HepG2 (cell line): ENCODE measurements around the gene CEP20. TPM values are rescaled to one million over a fixed set of nuclear protein-coding genes. Genes with fewer than 3 reads are reported as not detected.

Source experiments
- ATF3 ChIP-seq: sonication (generic); formaldehyde crosslinking; IDR thresholded peaks from 2 replicates; pipeline ENCODE4 v1.4.0; 2020; ENCODE audit warnings: missing genetic modification reagents
- BRCA1 ChIP-seq: sonication (generic); formaldehyde crosslinking; IDR thresholded peaks from 2 replicates; pipeline ENCODE4 v1.4.0; 2020; ENCODE audit warnings: missing genetic modification reagents
- BRD4 ChIP-seq: sonication (generic); formaldehyde crosslinking; IDR thresholded peaks from 2 replicates; pipeline ENCODE4 v1.4.0; 2020; ENCODE audit warnings: missing genetic modification reagents
- CC2D1A ChIP-seq: sonication (generic); formaldehyde crosslinking; IDR thresholded peaks from 2 replicates; pipeline ENCODE4 v1.8.1; 2023; ENCODE audit warnings: mild to moderate bottlenecking, missing genetic modification reagents
- EZH2 ChIP-seq: conservative IDR thresholded peaks from 2 replicates; pipeline ENCODE4 v1.6.1; 2012; ENCODE audit warnings: mild to moderate bottlenecking, low read depth, low read length, moderate library complexity
- FOXA3 ChIP-seq: IDR thresholded peaks from 2 replicates; pipeline ENCODE4 v1.6.1; 2016; ENCODE audit warnings: missing genetic modification reagents, missing compliant biosample characterization
- FOXO1 ChIP-seq: sonication (generic); formaldehyde crosslinking; IDR thresholded peaks from 2 replicates; pipeline ENCODE4 v1.4.0; 2020; ENCODE audit warnings: missing genetic modification reagents
- KMT2A ChIP-seq: sonication (generic); formaldehyde crosslinking; IDR thresholded peaks from 2 replicates; pipeline ENCODE4 v1.4.0; 2020; ENCODE audit warnings: missing genetic modification reagents
- NCOA2 ChIP-seq: sonication (generic); formaldehyde crosslinking; IDR thresholded peaks from 2 replicates; pipeline ENCODE4 v1.8.0; 2022; ENCODE audit warnings: inconsistent platforms
- PRPF4 ChIP-seq: fragments of 200-400 bp; formaldehyde crosslinking; IDR thresholded peaks from 2 replicates; pipeline ENCODE4 v1.6.1; 2016; ENCODE audit warnings: low read length, low read depth; ENCODE audit not compliant: poor library complexity, severe bottlenecking
- SAP130 ChIP-seq: IDR thresholded peaks from 2 replicates; pipeline ENCODE4 v1.6.1; 2016; ENCODE audit warnings: low read depth
- SIX4 ChIP-seq: sonication (generic); formaldehyde crosslinking; IDR thresholded peaks from 2 replicates; pipeline ENCODE4 v1.4.0; 2020; ENCODE audit warnings: missing genetic modification reagents
- STAT5B ChIP-seq: sonication (generic); formaldehyde crosslinking; IDR thresholded peaks from 2 replicates; pipeline ENCODE4 v1.4.0; 2020; ENCODE audit warnings: missing genetic modification reagents
- TP53 ChIP-seq: sonication (generic); formaldehyde crosslinking; conservative IDR thresholded peaks from 2 replicates; pipeline ENCODE4 v1.4.0; 2020; ENCODE audit warnings: missing genetic modification reagents
- ZBTB10 ChIP-seq: sonication (generic); formaldehyde crosslinking; IDR thresholded peaks from 2 replicates; pipeline ENCODE4 v1.4.0; 2020; ENCODE audit warnings: missing genetic modification reagents, borderline replicate concordance
- ZBTB37 ChIP-seq: sonication (generic); formaldehyde crosslinking; IDR thresholded peaks from 2 replicates; pipeline ENCODE4 v1.4.0; 2020; ENCODE audit warnings: mild to moderate bottlenecking, missing genetic modification reagents
- ZBTB44 ChIP-seq: sonication (generic); formaldehyde crosslinking; IDR thresholded peaks from 2 replicates; pipeline ENCODE4 v1.4.0; 2020; ENCODE audit warnings: missing genetic modification reagents
- ZBTB7A ChIP-seq: sonication (generic); formaldehyde crosslinking; IDR thresholded peaks from 2 replicates; pipeline ENCODE4 v1.8.0; 2022; ENCODE audit warnings: mild to moderate bottlenecking, missing genetic modification reagents
- ZNF282 ChIP-seq: fragments of 450-650 bp; IDR thresholded peaks from 2 replicates; pipeline ENCODE4 v1.6.1; 2018; ENCODE audit not compliant: partially characterized antibody
- ZNF451 ChIP-seq: sonication (generic); formaldehyde crosslinking; IDR thresholded peaks from 2 replicates; pipeline ENCODE4 v1.5.0; 2020; ENCODE audit warnings: mild to moderate bottlenecking, missing genetic modification reagents
- ZNF660 ChIP-seq: sonication (generic); formaldehyde crosslinking; IDR thresholded peaks from 2 replicates; pipeline ENCODE4 v1.5.1; 2020; ENCODE audit warnings: mild to moderate bottlenecking, low read depth, missing genetic modification reagents, borderline replicate concordance
- polyA plus RNA-seq, 8 experiments: library from polyadenylated mRNA; depleted of rRNA in 3 of 8; stranded (reverse) in 7 of 8; unstranded in 1 of 8; fragments of >200 nt; fragmentation: Illumina TruSeq in 4 of 8; extraction: Trizol in 4 of 8; gene quantifications; 2 replicates each; pipeline versions ENCODE4 v1.2.1 to v1.2.3, GENCODE V29; 2011 to 2016; ENCODE audit warnings: low read depth in 4 of 8, missing spikeins in 1 of 8, mixed read lengths in 1 of 8; ENCODE audit not compliant: insufficient read depth in 1 of 8
- total RNA-seq, 5 experiments: library from RNA; depleted of rRNA; stranded (reverse); fragments of >200 nt; fragmentation: Illumina TruSeq; extraction: Trizol; gene quantifications; 2 replicates each; pipeline ENCODE4 v1.2.3, GENCODE V29; 2016; ENCODE audit warnings: low read depth in 1 of 5

Gene CEP20
- total and polyA plus RNA-seq, 2 of the 13 experiments (the other 11 are each of a cell fraction or from before 2014, with no cell fraction given) = 53.0 to 54.1 TPM

- TF ChIP-seq SAP130 (CRISPR knock-in tag) (peak; percentile 52), KMT2A (CRISPR knock-in tag) (no peak), PRPF4 (no peak), ZNF451 (CRISPR knock-in tag) (no peak), STAT5B (CRISPR knock-in tag) (no peak), TP53 (CRISPR knock-in tag) (no peak), FOXO1 (CRISPR knock-in tag) (peak; percentile 30), ZBTB10 (CRISPR knock-in tag) (peak; percentile 78; the same call in 1 of the 2 replicates), SIX4 (CRISPR knock-in tag) (no peak), ZNF282 (no peak), ZBTB44 (CRISPR knock-in tag) (no peak), BRCA1 (CRISPR knock-in tag) (no peak), EZH2 (no peak), CC2D1A (CRISPR knock-in tag) (no peak), ZNF660 (CRISPR knock-in tag) (no peak), ATF3 (CRISPR knock-in tag) (peak; percentile 95), FOXA3 (peak; percentile 60; the same call in 1 of the 2 replicates), ZBTB7A (no peak), ZBTB37 (no peak), BRD4 (no peak), NCOA2 (CRISPR knock-in tag) (peak; percentile 27)
- TF ChIP-seq, all 625 proteins: peak for 134
Measured at GRCh38 chr16:15899538-15900100, 11.2 kb upstream of the CEP20 start (continued).
